ENCODE data around the gene GAGE12F.
"Not testable (repeated sequence)": the region's sequence is repeated elsewhere in the genome, so short reads cannot be mapped to it uniquely, and the experiment has no call there.

- TF ChIP-seq ZFP3 (CRISPR knock-in tag; IDR thresholded peaks at IDR 0.05); PATZ1 (CRISPR knock-in tag; IDR thresholded peaks at IDR 0.05; ENCODE audit: borderline replicate concordance); TSHZ2 (CRISPR knock-in tag; IDR thresholded peaks at IDR 0.05); ISL1 (CRISPR knock-in tag; IDR thresholded peaks at IDR 0.05); ESRRG (CRISPR knock-in tag; IDR thresholded peaks at IDR 0.05); RARB (CRISPR knock-in tag; IDR thresholded peaks at IDR 0.05); ARNTL (CRISPR knock-in tag; IDR thresholded peaks at IDR 0.05; ENCODE audit: borderline replicate concordance, low read depth); ZNF70 (CRISPR knock-in tag; IDR thresholded peaks at IDR 0.05); TOX (CRISPR knock-in tag; IDR thresholded peaks at IDR 0.05; ENCODE audit: borderline replicate concordance); ZNF8 (CRISPR knock-in tag; IDR thresholded peaks at IDR 0.05); CREB5 (CRISPR knock-in tag; IDR thresholded peaks at IDR 0.05; ENCODE audit: low read depth); GLIS3 (CRISPR knock-in tag; IDR thresholded peaks at IDR 0.05); PPARA (CRISPR knock-in tag; IDR thresholded peaks at IDR 0.05; ENCODE audit: borderline replicate concordance): not testable (repeated sequence)
Observed at GRCh38 chrX:49568728-49569127, 8.1 kb downstream of the GAGE12F start.

Data from SK-N-SH treated with all-trans-retinoic acid at 6 μM for 48 hours (cell line).